Right renal pelvis (tissue), 4 donors: ENCODE data around the gene C12orf43. TPM values are rescaled to one million over a fixed set of nuclear protein-coding genes. Genes with fewer than 3 reads are reported as not detected.
A peak's percentile ranks its signal among the peaks of the same experiment; 100 is the strongest.
"Not testable (repeated sequence)": the region's sequence is repeated elsewhere in the genome, so short reads cannot be mapped to it uniquely, and the experiment has no call there.

Experiments
- DNase-seq, 4 donors: peaks; one replicate each; pipeline ENCODE4 v3.0.0-alpha.2; 2013; ENCODE audit warnings: low read depth in 4 of 4, low spot score in 3 of 4, missing footprints in 1 of 4
- polyA plus RNA-seq, 4 donors: library from polyadenylated mRNA; unstranded; fragments of 120-200 nt; gene quantifications; one replicate each; pipeline ENCODE4 v1.2.1, GENCODE V29; 2013; ENCODE audit not compliant: insufficient read length in 4 of 4

Gene C12orf43
- 10 to 100 TPM; 16.5 to 19.2 (median 18.1) TPM for polyA plus RNA-seq

GRCh38 chr12:121015825-121016766, at the start of gene C12orf43:
Gene C12orf43, minus strand, starts transcription at chr12:121016487. Its CDS starts 13 bp downstream, at chr12:121016474.
- DNase-seq = peak; percentile 84 to 86 (median 86)

GRCh38 chr12:121065345-121065744, 49.1 kb upstream of the C12orf43 start:
- no peak for DNase-seq

- DNase-seq = not testable (repeated sequence)
Measured at GRCh38 chr12:121064586-121064985, 48.3 kb upstream of the C12orf43 start.

- DNase-seq = no peak
Measured at GRCh38 chr12:121064116-121064515, 47.8 kb upstream of the C12orf43 start.

- no peak for DNase-seq
Measured at GRCh38 chr12:121062391-121063045, 46.2 kb upstream of the C12orf43 start.

GRCh38 chr12:121061831-121062230, 45.5 kb upstream of the C12orf43 start:
- no peak for DNase-seq

- no peak for DNase-seq
Measured at GRCh38 chr12:121060149-121061001, 44.1 kb upstream of the C12orf43 start.

- no peak for DNase-seq
Measured at GRCh38 chr12:121059031-121059898, 43.0 kb upstream of the C12orf43 start.

GRCh38 chr12:121057794-121058193, 41.5 kb upstream of the C12orf43 start:
- DNase-seq = no peak

- DNase-seq = no peak
Measured at GRCh38 chr12:121053706-121054105, 37.4 kb upstream of the C12orf43 start.

GRCh38 chr12:121050725-121051124, 34.4 kb upstream of the C12orf43 start:
- no peak for DNase-seq

GRCh38 chr12:121048442-121048841, 32.2 kb upstream of the C12orf43 start:
- DNase-seq = no peak

- not testable (repeated sequence) for DNase-seq
Measured at GRCh38 chr12:121047400-121047799, 31.1 kb upstream of the C12orf43 start.

GRCh38 chr12:121043067-121043466, 26.8 kb upstream of the C12orf43 start:
- DNase-seq = no peak

GRCh38 chr12:121038861-121039668, 22.8 kb upstream of the C12orf43 start, which contains the start of gene OASL:
Gene OASL, minus strand, starts transcription at chr12:121039246. Its CDS starts 275 bp downstream, at chr12:121038971.
- no peak for DNase-seq

- no peak for DNase-seq
Measured at GRCh38 chr12:121036810-121037326, 20.6 kb upstream of the C12orf43 start.

GRCh38 chr12:121034616-121035305, 18.5 kb upstream of the C12orf43 start:
- no peak for DNase-seq
